GM19328 (cell line): ENCODE measurements around the gene DNAH8.

Experiments
- ATAC-seq: cut with Tn5 transposase; IDR thresholded peaks from one replicate; pipeline ENCODE4 v1.9.1; 2021; ENCODE audit warnings: mild to moderate bottlenecking, moderate library complexity; ENCODE audit not compliant: unreplicated experiment

The DNAH8 gene

DNA sequence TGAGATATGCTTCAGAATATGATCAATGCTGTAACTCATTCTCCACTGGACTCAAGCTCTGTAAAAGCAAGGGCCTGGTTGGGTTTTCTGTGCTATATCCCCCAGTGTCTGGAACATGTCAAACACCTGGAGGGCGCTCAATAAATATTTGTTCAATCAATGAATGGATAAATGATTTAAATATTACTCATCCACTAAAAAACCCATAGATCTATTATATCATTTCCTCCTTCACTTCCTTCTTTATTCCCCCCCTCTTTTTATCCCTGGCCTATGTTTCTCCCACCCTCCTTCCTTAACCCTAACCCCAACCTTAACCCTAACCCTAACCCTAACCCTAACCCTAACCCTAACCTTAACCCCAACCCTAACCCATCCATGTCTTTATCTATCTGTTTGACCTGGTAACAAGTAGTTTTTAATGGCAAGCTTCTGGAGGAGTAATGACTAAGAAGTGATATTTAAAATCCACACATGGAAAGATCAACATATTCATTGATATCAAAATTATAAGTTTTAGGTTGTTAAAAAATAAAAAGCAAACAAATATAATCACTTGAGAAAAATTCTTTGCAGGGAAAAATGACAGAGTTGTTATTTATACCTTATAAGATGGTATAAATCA lies 229.7 kb downstream of the DNAH8 start:
- no peak for ATAC-seq

DNA sequence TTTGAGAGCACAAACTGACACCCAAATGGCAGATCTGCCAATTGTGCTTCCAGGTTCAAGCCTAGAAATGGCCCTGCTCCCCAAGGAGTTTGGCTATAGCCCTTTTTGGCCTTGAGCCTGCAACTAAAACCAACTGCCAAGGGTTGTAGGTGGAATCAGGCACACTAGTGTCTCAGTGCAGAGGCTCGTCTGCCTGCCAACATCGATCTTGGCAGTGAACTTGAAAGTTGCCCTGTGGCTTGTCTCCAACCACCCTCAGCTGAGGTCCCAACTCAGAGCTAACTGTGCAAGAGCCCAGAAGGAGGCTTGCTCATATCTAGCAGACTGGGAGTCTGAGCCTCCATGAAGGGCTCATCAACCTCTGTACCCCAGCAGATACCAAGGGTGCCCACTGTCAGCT lies 240.8 kb downstream of the DNAH8 start:
- no peak for ATAC-seq

DNA sequence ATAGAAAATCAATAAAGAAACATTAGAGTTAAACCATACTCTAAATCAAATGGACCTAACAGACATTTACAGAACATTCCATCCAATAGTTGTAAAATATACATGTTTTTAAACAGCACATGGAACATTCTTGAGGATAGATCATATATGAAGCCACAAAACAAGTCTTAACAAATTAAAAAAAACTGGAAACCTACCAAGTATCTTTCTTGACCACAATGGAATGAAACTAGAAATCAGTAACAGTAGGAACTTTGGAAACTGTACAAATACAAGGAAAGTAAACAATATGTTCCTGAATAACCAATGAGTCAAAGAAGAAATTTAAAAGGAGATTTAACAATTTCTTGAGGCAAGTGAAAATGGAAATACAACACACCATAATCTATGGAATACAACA lies 242.3 kb downstream of the DNAH8 start:
- ATAC-seq = no peak

DNA sequence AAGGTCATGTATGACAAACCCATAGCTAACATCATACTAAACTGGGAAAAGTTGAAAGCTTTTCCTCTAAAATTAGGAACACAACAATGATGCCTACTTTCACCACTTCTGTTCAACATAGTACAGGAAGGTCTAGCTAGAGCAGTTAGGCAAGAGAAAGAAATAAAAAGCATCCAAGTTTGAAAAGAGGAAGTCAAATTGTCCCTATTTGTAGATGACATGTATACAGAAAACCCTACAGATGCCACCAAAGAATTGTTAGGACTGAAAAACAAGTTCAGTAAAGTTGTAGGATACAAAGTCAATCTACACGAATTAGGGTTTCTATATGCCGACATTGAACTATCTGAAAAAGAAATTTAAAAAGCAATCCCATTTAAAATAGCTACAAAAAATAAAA lies 244.0 kb downstream of the DNAH8 start:
- ATAC-seq = no peak

DNA sequence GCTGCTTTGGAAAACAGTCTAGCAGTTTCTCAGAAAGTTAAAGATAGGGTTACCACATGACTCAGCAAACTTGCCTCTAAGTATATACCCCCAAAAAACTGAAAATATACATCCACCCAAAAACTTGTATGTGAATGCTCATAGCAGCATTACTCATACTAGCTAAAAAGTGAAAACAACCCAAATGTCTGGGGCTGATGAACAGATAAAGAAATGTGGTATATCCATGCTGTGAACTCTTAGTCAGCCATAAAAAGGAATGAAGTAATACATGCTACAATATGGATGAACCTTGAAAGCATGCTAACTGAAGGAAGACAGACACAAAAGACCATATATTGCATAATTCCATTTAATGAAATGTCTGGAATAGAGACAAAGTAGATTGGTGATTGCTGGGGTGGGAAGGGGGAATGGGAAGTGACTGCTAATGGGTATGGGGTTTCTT lies 253.6 kb downstream of the DNAH8 start:
- no peak for ATAC-seq

DNA sequence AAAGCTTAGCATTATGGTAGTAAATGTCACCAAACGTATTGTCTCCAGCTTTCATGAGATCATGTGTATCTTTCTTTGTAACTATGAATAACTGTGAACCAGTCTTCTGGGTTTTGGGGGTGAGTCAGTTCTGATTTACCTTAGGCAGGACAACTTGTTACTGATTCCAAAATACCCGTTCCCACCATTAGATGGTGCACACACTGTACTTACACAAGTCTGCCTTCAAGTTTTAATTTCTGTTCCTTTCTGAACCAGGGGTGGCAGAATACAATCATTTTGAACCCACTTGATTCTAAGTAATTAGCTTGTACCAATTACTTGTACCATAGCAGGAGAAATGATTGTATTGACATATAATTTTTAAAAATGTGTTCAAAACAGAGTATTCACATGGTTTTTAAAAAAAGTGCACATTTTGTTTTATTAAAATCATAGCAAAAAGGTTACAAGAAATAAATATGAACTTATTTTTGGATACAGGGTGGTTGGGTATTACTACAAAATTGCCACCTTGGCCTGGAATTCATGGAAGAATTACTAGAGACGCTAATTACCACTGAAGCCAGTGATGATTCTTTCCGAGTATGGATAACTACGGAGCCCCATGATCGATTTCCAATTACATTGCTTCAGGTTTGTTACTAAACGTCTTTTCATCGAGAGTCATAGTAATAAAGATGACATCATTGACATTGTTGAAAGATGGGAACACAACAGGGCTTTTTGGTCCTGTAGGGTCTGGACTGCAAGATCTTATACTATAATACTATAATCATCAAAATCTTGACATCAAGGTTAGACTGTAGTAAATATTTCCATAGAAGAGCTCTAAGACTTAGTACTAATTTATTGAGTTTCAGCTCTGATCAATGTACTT lies 258.3 kb downstream of the DNAH8 start:
- ATAC-seq = no peak

DNA sequence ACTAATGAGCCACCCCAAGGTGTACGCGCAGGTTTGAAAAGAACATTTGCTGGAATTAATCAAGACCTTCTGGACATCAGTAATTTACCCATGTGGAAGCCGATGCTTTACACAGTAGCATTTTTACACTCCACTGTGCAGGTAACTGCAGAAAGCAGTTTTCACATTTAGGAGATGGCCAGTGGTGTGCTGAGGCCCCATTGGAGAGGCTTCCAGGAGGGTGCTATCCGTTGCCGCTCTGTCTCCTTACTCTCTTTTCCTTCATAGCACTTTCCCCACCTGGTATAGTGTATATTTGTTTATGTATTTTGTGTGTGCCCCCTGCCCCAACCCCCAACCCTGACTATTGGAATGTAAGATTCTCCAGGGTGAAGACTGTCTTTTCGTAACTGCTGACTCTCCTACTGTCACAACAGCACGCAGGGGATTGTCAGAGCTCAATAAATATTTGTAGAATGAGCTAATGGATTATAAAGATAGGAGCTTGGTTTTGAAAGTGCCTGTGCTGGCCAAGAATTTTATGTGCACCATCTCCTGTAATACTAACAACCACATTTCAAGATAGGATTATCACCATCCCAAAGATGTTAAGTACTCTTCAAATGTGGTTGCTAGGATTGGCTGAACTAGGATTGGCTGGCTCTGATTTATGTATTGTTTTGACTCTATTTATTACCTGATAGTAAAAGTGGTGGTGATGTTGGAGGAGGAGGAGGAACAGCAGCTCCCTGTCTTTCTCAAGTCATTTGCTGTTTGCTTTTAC lies 259.5 kb downstream of the DNAH8 start:
- no peak for ATAC-seq

DNA sequence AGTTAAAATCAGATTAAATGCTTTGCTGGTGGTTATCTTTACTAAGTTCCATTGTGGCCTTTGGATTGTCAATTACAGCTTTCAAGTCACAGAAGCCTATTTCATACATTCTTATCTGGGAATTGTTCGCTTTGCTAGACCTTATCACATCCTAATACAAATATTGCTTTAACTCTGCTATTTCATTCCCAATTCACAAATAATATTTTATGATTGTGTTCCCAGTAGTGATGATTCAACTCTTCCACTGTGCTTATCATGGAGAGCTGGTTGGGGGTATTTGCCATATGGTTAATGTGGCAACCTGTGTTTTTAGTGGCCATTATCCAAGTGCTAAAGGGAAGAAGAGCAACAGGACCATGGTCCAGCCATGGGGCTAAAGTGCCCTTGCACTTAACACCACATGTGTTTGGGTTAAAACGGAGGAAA lies 260.5 kb downstream of the DNAH8 start:
- ATAC-seq = no peak

DNA sequence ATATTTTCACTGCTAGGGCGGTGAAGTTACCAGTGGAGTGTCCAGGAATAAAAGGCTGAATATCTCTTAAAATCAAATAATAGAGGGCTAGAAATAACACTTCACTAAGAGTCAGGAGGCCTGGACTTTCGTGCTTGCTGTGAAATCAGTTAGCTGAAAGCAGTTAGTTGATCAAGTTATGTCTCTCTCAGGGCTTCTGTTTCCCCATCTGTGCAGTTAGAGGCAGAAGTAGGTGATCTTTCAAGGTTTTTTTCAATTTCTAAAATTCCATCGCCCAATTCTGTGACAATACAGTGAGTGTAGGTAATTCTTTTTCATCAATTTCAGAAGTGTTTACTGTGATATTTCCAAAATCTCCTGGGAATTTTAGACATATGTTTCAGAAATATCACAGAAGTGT lies 260.9 kb downstream of the DNAH8 start:
- ATAC-seq = no peak

DNA sequence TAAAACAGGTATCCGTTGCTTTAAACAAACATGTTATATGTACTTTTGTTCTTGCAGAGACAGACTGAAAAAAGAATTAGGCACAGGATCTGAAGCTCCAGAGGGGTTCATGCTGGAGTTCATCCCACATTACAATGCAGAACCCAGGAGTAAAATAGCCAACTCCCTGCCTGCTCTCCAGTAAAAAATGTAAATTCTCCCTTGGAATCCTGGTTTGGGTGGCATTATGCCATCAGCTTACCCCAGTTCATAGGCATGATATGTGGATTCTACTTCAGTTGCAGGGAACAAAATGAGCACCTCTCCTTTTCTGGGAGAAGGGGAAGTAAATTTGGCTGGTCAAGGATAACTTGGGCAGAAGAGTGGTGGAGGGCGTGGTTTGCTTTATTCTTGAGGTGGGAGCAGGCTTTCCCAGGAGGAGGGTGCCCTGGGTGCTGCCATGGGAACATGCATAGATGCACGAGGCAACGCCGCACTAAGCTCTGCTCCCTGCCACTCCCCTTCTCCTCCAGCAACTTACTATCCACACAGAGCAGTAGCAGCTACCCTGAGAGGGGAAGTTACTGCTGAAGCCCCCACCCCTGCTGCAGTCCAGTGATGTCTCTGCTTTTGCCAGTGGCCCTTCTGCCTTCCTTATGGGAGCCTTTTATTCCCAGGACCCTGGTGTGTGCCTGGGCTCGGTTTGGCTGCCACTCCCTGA lies 261.8 kb downstream of the DNAH8 start:
- no peak for ATAC-seq

DNA sequence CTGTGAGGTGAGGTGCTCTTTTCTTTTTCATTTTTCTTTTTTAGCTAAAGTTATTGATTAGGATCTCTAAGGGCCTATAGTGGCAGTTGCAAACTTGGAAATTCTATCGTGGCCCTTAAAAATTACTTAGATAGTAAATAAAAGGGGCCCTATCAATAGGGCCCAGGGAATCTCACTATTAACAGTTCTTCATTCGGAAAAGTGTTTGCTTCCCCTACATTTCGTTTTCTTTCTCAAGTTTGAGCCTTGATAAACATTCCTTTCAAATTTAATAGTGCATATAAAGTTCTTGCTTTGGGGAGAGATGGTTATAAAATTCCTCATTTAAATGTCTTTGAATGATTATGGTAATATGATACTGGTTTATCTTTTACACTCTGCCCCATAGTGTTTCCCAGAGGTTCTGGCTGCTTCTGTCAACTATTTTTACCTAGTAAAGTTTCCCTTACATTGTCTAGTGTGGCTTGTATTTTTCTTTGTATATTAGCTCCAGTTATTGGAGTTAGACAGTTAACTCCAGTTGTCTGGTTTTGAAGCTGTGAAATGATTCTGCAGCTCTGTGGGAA lies 263.1 kb downstream of the DNAH8 start:
- ATAC-seq = no peak

DNA sequence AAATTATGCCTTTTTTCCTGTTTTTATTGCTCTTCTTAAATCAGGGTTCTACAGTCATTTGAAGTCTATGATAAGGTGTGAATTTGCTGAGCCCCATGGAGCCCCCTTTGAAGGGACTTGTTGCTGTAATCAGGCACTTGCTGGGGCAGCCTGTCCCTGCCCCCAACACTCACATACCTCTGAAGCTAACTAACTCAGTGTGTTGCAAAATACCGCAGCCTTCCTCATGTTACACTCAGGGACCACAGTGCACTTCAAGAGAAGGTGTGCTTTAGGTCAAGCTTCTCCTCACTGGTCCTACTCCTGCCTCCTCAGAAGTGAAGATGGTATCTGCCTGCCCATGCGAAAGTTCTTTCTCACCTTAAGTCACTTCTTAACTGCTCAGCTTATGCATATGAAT lies 267.4 kb downstream of the DNAH8 start:
- no peak for ATAC-seq

DNA sequence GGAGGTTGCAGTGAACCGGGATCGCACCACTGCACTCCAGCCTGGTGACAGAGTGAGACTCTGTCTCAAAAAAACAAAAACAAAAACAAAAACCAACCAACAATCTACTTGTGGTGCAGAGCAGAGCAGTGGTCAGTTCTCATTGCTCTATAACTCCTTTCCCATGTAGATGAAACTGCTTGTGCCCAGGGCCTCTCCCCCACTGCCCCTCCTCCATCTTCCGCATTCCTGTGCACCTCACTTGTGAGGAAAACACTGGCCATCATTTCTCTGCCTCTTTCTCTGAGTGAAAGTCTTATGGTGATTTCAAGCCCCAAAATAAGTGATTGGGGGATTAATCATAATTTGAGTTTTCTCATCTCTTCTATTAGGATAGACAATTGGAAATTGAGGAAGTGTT lies 269.6 kb downstream of the DNAH8 start:
- no peak for ATAC-seq

DNA sequence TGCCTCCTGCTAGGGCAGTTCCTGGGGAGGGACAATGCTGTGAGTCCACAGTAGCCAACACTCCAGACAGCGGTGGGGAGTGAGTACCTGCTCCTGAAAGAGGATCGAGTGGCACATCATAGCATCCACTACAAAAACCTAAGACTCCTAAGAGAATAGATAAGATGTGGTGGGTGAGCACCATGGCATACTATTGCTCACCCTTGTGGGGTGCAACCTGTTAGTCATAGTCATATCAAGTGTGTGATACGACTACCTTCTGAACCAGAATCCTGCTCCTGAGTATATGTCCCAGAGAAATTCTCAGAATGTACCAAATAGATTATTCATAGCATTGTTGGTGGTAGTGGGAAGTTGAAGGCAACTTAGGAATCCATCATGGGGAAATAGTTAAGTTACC lies 270.7 kb downstream of the DNAH8 start:
- no peak for ATAC-seq

DNA sequence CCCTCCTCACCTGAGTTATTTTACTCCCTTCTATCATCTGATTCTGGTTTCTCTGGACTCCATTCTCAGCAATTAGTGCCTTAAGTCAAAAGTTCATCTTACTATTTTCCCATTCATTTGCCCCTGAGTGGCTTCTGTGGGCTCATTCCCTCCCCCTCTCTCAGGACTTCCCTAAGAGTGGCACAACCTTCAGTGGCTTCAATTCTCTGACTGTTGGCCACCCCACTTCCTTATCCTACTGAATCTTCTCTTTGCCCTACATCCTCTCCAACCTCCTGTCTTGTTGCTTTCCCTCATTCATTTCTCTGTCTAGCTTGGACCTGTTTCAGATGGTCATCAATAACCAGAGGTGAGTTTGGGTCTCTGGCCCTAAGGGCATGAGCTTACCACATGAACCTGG lies 272.4 kb downstream of the DNAH8 start:
- no peak for ATAC-seq

DNA sequence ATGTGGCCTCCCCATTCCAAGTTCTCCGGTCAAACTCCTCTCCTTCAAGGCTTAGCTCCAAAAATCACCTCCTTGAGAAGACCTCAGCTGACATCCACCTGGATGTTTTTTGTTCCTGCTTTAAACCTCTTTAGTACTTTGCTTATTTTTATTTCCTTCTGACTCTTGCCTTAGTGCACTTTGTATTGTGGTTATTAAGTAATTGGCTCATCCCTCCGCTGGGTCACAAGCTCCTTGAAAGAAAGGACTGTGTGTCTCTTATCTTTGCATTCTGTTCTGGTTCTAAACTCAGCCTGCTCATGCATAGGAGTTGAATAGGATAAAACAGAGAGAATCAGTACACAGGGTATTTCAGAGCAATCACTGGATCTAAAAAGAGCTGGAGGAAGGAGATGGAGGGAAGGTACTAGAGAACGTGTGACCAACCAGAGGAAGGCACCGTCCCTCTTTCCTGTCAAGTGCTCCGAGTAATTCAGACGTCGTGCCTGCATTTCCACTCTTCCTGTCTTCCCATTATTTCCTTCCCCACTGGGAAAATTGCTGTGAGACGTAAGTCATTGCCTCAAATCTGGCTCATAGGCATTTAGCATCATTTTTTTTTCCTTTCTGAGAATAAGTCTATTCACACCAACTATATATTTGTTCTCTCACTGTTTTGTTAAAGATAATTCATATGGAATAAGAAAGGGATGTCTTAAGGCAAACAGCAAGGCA lies 273.8 kb downstream of the DNAH8 start:
- ATAC-seq = no peak

DNA sequence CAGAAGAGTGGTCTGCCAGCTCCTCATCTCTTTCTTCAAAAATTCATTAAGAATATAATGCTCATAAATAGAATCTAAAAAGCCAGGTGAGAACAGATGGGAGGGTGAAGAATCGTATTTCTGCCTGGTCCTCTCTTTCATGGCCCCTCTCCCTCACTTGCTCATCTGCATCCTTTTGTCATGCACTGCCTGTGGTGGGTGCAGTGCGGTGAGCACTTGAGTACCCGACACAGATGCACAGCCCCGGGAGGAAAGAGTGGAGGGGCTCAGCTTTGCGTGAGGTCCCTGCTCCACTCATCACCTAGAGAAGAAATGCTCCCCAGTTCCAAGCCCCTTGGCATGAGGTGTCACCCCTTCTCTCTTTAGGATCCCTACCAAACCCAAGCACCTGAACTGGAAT lies 275.4 kb downstream of the DNAH8 start:
- ATAC-seq = no peak

DNA sequence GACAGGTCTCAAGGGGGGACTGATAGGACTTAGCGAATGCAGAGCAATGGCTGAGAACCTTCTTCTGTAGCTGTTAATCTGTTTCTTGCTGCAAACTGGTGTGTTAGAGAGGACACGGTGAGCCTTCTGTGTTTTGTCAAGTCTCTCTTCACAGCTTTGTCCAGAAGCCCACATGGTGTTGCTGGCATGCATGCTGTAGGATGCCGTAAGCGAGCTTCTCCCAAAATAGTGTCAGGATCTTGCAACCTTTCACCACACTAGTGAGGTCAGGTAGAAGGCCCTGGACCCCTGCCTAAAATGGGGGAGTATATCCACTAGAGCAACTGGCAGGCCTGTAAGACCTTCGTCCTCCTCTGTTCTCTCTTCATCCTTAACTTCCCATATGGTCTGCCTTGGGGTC lies 281.6 kb downstream of the DNAH8 start:
- ATAC-seq = no peak

DNA sequence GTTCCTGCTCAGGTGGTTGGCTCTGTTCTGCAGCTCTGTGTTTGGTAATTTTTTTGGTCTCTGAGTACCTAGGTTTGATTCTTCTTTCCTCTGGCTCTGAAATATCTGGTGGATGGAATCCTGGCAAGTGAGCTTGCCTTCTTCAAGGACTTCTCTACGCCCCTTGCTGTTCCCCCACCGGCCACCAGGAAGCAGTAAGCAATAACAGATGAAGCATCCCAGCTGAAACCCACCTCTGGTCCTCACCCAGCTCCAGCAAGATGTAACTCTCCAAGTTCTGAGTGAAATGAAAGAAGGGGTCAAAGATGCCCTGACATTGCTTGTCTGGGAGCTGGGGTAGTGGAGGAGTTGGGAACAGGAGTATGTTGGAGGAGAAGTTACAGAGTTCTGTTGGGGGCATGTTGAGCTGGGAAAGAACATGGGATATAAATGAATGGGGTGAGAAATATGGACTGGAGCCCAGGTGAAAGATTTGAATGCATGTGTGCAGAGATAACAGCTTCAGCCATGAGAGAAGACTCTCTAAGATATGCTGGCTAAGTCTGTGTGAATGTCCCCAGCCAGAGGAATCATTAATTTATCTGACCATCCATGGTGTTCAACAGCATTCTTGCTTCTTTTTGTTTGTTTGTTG lies 282.1 kb downstream of the DNAH8 start:
- ATAC-seq = no peak

DNA sequence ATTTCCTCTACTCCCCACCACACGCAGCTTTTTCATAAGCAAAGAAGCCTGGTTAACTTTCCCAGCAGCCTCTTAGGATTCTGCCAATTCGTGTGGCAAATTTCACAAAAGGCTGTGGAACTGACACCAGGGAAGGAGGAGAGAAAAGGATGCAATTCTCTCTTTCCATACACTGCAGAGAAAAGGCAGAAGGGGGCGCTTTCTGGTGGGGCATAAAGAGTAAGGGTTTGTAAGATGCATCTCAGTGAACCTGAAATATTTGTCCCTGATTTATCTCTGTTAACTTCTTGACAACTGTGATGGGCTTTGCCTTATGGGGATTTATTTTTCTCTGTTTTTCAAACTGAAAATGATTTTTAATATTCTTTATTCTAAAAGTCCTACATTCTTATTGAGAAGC lies 288.0 kb downstream of the DNAH8 start:
- ATAC-seq = no peak
